ENCODE results near the gene LRRC40.

- no peak for TF ChIP-seq POLR2A (IDR thresholded peaks at IDR 0.05)
- TF ChIP-seq CTCF (IDR thresholded peaks at IDR 0.05) = no peak
These were observed 58.9 kb downstream of the LRRC40 start for GRCh38 chr1:70146488-70146887.

All from ovary (tissue), 3 donors.